ENCODE results near the gene ARHGAP24.
"Not testable (repeated sequence)": the region's sequence is repeated elsewhere in the genome, so short reads cannot be mapped to it uniquely, and the experiment has no call there.

Gene ARHGAP24

DNA sequence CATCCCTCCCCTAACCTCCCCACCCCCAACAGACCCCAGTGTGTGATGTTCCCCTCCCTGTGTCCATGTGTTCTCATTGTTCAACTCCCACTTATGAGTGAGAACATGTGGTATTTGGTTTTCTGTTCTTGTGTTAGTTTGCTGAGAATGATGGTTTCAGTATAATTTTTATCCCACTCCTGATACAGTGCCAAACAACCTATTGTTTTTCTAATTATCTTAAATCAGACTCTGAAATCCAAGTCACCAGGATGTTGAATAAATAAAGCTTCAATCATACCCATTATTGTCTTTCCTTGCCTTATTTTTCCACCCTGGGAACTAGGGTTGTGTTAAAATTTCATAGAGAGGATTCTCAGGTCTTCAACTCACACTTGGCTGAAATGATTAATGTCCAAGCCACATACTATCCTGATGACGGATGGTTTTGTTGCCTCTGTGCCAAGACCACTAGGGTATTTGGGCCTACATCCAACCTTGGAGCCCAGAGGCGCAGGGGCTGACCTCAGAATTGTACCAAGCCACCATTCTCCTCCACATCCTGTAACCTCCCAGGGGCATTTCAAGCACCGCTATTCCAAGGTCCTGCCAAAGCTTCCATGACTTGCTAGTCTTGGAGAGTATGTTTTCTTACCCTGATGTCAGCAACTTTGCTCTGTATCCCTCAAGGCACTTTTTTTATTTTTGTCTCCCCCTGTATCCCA, 332.4 kb downstream of the ARHGAP24 start:
- DNase-seq (ENCODE audit: low read depth in 1 of 2, low spot score in 1 of 2): no peak

DNA sequence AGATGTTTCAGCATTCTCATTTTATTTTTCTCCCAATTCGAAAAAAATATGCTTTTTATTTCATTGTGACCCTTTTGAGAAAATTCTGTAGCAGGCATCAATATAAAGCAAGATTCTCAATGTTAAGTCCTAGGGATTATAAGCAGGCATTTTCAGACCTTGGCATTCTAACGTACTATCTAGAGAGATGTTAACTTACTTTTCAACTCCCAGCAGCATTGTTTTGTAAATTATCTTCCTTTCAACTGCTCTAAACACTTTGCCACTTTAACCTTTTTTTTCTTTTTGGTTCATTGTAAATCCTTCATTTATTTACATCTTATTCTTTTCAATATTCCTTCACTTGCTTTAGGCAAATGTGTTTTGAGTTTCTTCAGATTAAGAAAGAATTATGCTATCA, 333.2 kb downstream of the ARHGAP24 start:
- no peak for DNase-seq (ENCODE audit: low read depth in 1 of 2, low spot score in 1 of 2)

- no peak for DNase-seq (ENCODE audit: low read depth in 1 of 2, low spot score in 1 of 2)
These were observed 333.9 kb downstream of the ARHGAP24 start for GRCh38 chr4:85808864-85809263.

DNA sequence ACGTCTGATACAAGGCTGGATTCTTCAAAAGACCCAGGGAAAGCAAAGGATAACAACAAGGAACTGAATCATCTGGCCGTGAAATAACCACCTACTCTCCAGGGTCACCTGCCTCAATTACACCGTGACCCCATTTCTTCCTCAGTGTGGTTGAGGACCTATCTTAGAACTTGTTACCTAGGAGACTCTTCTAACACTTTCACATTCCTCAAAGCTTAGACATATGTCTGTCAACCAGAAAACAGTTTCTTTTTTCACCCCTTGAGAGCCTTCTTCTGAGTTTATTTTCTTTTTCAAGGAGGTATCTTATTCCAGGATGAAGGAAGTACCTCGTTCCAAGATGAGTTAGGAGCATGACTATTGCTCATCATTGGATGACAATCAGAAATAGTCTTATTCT, 337.8 kb downstream of the ARHGAP24 start:
- no peak for DNase-seq (ENCODE audit: low read depth in 1 of 2, low spot score in 1 of 2)

DNA sequence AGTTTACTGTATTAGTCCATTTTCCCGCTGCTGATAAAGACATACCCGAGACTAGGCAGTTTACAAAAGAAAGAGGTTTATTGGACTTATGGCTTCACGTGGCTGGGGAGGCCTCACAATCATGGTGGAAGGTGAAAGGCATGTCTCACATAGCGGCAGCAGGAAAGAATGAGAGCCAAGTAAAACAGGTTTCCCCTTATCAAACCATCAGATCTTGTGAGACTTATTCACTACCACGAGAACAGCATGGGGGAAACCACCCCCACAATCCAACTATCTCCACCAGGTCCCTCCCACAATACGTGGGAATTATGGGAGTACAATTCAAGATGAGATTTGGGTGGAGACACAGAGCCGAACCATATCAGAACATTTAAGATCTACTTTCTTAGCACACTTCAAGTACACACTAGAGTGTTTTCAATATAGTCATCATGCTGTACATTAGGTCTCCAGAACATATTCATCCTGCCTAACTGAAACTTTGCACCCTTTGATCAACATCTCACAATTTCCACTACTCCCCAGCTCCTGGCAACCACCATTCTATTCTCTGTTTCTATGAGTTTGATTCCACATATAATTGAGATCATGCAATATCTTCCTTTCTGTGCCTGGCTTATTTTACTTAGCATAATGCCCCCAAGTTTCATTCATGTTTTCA, 341.0 kb downstream of the ARHGAP24 start:
- DNase-seq (ENCODE audit: low read depth in 1 of 2, low spot score in 1 of 2): no peak

GRCh38 chr4:85818700-85819099, 343.8 kb downstream of the ARHGAP24 start:
- DNase-seq (ENCODE audit: low read depth in 1 of 2, low spot score in 1 of 2): no peak

GRCh38 chr4:85820101-85820500, 345.2 kb downstream of the ARHGAP24 start:
- DNase-seq (ENCODE audit: low read depth in 1 of 2, low spot score in 1 of 2): not testable (repeated sequence)

GRCh38 chr4:85821688-85822455, 346.9 kb downstream of the ARHGAP24 start:
- no peak for DNase-seq (ENCODE audit: low read depth in 1 of 2, low spot score in 1 of 2)

DNA sequence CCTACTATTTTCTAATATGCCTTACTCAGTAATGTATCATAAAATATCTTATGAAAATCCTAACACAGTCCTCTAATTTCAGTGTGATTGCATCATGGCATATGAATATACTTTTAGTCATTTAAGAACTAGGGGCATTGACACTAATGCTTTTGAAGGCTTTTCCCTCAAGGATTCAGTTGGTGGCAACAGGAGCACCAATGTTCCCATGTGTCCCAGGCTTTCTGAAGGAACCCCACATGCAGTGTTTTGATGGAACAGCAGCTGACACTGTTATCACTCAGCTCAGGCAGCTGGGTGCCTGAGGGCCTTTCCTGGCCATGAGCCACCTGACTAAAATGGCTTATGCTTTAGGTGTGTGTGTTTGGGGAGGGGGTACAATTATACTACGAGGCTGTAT, 348.3 kb downstream of the ARHGAP24 start:
- no peak for DNase-seq (ENCODE audit: low read depth in 1 of 2, low spot score in 1 of 2)

DNA sequence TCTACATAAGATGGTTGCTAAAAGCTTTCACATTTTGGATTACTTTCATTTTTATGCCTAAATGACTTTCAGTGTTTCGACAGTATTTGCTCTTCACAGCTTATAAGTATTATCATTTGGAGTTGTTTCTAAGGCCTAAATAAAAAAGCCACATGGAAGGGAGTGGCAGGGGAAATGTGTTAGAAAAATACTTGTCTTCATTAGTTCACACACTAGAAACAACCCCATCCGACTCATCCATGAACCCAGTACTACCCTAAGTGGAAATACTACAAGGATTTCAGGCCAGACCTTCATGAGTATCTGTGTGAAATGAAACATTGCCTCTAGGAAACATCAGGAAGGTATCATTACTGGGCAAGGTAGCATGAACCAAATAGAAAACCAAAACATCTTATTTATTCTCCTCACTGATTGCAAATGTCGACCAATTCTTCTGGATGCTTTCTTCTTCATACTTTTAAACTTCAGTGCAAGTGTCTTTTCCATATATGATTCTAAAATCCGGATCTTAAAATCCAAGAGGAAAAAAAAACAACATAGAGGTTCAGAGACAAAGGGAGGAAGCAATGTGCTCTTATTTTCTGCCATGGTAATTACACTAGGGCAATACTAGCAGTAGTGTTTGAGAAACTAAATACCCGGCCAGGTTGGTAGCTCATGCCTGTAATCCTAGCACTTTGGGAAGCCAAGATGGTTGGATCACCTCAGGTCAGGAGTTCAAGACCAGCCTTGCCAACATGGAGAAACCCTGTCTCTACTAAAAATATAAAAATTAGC, 349.4 kb downstream of the ARHGAP24 start:
- DNase-seq (ENCODE audit: low read depth in 1 of 2, low spot score in 1 of 2): no peak

DNA sequence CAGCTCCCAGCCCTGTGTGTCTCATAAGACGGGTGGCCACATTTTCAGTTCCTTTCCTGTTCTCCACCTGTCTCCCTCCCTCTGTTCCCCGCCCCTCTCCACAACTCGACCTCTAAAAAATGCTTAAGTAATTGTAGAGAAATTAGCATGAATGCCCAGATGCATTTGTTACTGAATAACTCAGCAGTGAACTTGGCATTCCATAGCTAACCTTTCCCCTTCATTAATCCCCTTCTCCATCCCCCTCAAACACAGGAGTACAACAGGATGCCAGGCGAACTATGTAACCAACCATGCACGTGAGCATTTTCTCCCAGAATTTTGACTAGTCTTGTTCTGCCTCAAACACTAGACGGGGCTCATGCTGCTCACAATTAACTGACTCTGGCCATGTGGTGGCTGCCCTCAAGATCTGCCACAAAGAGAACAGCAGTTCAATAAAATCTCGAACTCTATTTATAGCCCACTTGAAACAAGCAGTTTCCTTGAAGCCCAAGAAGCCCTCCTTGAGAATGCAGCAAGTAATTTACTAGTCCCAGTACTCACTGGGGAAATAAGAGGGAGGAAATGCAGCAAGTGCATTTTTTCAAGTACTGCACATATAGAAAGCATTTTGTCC, 351.2 kb downstream of the ARHGAP24 start:
- DNase-seq (ENCODE audit: low read depth in 1 of 2, low spot score in 1 of 2): no peak

DNA sequence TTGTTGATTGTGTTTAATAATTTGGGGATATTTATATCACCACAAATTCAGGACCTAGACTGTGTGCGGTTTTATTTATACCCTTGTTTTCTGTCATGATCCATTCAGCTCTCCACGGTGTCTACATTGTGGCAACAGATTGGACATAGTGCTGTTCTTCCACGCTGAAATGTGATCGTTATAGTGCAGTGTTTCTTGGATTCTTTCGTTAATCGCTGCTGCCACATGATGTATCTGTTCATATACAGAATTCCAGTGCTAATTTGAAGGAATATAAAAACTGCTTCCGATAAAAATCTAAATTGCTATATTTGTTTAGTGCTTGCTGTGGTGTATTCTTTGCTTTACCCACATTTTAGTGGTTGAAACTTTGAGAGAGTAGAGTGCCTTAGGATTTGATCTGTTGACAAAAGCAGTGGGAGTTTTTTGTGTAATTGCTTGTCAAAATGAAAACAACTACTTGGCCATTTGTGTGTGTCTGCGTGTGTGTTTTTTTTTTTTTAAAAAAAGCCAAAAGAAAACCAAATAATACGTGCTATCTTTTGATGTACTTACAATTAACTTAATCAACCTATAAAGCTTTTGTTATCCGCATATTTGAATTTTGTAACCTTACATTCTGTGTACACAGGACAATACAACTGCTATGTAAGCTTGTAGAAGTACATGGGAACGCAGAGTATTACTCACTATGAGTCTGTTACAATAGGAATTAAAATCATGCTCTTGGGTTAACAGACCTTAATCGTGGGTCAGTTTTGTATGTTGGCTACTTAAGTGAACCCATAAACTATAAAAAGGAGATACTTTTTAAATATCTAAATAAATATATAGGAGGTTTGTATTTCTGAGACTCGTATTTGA, 353.3 kb downstream of the ARHGAP24 start:
- DNase-seq (ENCODE audit: low read depth in 1 of 2, low spot score in 1 of 2): no peak

DNA sequence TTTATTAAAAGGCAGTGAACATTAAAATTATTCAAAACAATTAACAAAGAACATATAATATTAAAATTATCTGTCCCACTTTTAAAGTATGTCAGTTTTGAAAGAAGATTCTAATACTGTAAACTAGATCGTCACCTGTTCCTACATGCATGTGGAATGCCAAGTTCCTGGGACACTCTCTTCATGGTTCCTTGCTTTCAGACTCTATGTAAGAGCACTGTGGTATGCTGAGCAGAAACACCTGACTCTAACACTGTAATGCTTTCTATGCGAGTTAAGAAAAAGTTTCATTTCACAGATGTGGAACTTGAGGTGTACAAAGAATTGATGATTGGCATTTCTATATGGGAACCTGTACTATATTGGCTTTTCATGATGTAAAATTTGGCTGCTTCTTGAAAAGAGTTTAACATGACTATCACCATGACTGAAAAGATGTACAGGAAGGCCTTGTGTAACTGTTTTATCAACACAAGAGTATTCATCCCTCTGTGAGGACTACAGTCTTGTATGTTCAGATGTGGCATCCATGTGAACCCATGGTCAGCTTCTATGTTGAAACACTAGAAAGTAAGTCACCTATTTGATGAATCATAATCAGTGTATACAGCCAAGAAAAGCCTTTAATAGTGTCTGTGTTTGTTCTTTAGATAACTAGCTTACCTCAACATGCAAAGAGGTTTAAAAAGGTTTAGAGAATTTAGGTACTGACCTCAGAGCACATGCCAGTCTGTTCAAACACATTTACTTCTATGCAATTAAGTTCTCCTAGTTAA, 354.5 kb downstream of the ARHGAP24 start:
- DNase-seq (ENCODE audit: low read depth in 1 of 2, low spot score in 1 of 2): no peak

GRCh38 chr4:85831647-85832046, 356.7 kb downstream of the ARHGAP24 start:
- DNase-seq (ENCODE audit: low read depth in 1 of 2, low spot score in 1 of 2): no peak

- DNase-seq (ENCODE audit: low read depth in 1 of 2, low spot score in 1 of 2): no peak
These were observed 358.4 kb downstream of the ARHGAP24 start for GRCh38 chr4:85833302-85833701.

DNA sequence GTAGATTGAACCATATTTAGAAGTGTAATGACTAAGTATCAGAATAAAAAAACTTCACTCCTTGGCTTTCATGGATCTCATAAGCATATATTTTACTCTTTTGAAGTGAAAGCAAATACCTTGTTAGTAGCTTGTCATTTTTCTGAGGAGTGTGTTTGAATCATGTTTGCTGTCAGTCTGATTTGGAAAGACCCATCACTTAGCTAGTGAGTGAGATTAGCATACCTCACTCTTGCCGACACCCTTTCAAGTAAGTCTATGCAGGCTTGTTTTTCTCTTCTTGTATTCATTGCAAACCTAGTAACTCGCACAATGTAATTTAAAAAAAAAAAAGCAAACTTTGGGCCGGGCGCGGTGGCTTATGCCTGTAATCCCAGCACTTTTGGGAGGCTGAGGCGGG, 360.0 kb downstream of the ARHGAP24 start:
- DNase-seq (ENCODE audit: low read depth in 1 of 2, low spot score in 1 of 2): no peak

- no peak for DNase-seq (ENCODE audit: low read depth in 1 of 2, low spot score in 1 of 2)
These were observed 361.9 kb downstream of the ARHGAP24 start for GRCh38 chr4:85836588-85837438.

- DNase-seq (ENCODE audit: low read depth in 1 of 2, low spot score in 1 of 2): no peak
These were observed 362.4 kb downstream of the ARHGAP24 start for GRCh38 chr4:85837439-85837733.

All from activated T-helper 1 cell treated with anti-CD3 and anti-CD28 coated beads, Interleukin-2, amount 50 U/mL, for 16 hours (primary cell).